NCI-H128 (cell line): ENCODE measurements around the gene CLCN7.
A peak's percentile ranks its signal among the peaks of the same experiment; 100 is the strongest.

Experiments
- DNase-seq: peaks from one replicate; lab custom pipeline; 2025; ENCODE audit not compliant: unreplicated experiment; lab: John Stamatoyannopoulos, UW

Gene CLCN7

GRCh38 chr16:1408171-1408837 lies 66.5 kb downstream of the CLCN7 start:
- peak; percentile 58 for DNase-seq

DNA sequence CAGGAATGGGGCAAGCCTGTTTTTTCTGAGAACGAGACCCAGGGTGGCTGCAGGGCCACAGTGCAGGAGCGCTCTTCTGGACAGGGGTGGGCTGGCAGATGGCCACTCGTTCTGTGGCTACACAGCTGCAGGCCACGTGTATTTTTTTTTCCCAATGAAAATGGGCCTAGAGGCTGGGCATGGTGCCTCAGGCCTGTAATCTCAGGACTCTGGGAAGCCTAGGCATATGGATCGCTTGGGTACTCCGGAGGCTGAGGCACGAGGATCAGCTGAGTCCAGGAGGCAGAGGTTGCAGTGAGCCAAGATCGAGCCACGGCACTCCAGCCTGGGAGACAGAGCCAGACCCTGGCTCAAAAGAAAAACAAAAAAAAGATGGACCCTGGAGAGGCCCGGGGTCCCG lies 67.1 kb downstream of the CLCN7 start:
- no peak for DNase-seq

GRCh38 chr16:1403733-1404132 lies 71.1 kb downstream of the CLCN7 start:
- DNase-seq: no peak

- DNase-seq: no peak
Measured at GRCh38 chr16:1403036-1403435, 71.8 kb downstream of the CLCN7 start.

DNA sequence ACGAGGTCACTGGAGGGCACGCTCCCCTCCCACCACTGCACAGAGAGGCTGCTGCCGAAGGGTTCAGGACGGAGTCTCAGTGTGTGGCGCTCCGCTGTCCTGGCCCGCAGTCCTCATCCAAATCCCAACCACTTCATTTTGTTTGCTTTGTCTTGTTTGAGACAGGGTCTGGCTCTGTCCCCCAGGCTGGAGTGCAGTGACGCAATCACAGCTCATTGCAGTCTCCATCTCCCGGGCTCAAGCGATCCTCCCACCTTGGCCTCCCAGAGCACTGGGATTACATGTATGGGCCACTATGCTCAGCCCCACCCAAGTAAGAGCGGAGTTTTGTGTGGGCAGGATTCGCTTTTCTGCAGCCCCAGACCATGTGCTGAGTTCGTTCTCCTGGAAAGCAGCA lies 73.1 kb downstream of the CLCN7 start:
- DNase-seq: no peak

DNA sequence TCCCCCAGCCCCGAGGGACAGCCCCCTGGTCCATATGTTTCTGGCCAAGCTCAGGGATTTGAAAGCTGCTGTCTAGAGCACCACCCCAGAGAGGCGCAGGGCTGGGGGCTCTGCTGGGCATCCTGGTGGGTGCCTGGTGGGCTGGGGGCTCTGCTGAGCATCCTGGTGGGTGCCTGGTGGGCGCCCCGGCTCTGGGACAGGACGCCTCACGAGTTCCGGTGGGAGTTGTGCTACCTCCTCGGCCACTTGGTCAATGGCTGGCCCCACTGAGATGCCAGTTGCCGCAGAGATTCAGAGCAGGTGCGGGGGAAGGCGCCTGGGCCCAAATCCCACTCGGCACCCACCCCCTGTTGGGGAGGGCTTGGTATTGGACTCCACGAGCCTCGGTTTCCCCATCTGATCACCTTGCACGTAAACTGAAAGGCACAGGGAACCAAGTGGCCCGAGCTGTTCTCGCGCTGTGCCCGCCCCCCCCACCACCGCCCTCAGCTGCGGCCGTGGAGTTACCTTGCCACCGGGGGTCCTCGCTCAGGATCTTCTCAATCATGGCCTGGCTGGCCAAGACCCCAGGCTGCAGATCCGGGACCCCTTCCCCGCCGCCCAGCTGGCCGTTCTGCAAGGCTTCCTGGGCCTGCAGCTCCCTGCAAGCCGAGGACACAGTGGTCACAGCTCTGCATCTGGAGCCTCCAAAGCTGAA lies 73.6 kb downstream of the CLCN7 start:
- DNase-seq: no peak

DNA sequence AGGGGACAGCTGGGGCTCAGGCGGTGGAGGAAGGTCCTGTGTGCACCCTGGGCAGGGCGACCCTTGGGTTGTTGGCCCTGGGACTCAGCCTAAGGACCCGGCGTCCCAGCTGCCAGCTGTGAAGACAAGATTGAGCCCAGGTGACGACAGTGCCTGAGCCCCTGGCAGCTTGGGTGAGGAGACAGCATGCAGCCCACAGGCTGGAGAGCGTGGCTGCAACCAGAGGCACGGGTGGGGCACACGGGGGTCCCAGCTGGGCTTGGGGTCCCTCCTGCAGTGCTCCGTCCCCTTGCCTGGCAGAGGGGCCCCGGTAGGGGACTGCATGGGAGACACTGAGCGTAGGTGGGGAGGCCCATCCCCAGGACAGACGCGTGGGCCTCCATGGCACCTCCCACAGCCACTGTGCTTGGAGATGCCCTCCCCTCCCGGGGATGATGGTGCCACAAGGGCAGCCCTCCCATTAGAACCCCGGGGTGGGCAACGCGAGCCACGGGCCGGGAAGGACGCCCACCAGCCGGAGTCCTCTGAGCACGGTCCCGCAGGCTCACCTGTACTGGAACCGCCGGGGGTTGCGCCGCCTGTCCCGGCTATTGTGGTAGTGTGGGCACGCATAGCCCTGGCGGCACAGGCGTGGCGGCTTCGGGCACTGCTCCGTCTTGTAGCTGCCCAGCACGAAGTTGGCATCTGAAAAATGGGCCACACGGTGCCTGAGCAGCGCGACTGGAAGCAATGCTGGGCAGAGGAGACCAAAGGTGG lies 75.8 kb downstream of the CLCN7 start:
- no peak for DNase-seq

DNA sequence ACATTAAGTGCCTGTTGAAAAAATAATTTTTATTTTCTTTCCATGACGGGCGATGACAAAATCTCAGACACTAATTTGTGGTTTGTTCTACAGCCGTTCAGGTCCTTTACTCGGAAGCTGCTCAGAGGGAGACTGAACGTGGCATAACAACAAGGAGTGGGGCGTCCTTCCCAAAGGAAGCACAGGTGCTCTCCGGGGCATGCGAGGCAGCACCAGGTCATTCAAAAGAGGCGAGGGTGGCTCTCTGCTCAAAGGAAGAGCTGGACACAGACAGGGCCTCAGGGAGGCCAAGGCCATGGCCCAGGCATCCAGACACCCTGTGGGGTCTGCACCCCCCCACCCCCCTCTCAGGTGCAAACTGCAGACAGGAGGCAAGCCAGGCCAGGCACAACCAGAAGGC lies 76.5 kb downstream of the CLCN7 start:
- no peak for DNase-seq

- DNase-seq: no peak
Measured at GRCh38 chr16:1397779-1398178, 77.0 kb downstream of the CLCN7 start.

DNA sequence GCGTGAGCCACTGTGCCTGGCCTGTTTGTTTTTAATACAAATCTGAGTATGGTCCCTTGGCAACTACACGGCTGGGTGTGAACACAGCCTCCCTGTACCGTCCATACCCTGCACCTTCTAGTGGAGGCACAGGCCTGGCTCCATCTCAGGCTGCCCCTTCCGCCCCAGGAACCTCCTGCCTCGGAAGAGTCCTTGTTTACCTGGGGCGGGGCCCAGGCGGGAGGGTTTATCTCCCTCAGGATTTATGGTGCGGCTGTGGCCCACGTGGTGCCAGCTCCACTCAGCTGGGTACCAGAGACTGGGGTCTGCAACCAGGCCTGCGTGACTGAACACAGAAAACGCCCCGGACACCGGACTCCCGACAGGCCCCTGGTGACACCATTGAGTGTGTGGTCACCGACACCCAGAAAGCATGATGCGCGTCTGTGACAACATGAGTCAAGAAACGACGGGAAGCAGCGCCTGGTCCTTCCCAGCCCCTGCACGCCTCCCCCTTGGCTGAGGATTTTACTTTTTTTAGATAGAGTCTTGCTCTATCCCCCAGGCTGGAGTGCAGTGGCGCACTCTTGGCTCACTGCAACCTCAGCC lies 79.3 kb downstream of the CLCN7 start:
- no peak for DNase-seq
